ENCODE data around the gene FOXD4L1. TPM values are rescaled to one million over a fixed set of nuclear protein-coding genes. Genes with fewer than 3 reads are reported as not detected.
"Not testable (repeated sequence)": the region's sequence is repeated elsewhere in the genome, so short reads cannot be mapped to it uniquely, and the experiment has no call there.

Gene FOXD4L1
- total RNA-seq (under 1 TPM; 0.16 to 0.27 TPM), polyA plus RNA-seq (under 1 TPM in 1 of 2 donors, not detected in 1; 0.10 TPM)
- long read RNA-seq, donor 1, result 0 reads
- long read RNA-seq, donor 2, result 0 reads

- not testable (repeated sequence) for H3K27ac ChIP-seq (ENCODE audit: low read depth in 1 of 2, low read length in 2 of 2); H3K9me3 ChIP-seq (ENCODE audit: control insufficient read depth, low read length)
These were observed at the start of gene FOXD4L1 for GRCh38 chr2:113498365-113498764. FOXD4L1 (plus strand) TSS chr2:113498665; CDS start chr2:113499257, 592 bp downstream.

GRCh38 chr2:113465770-113466169 lies 32.7 kb upstream of the FOXD4L1 start:
- H3K4me1 ChIP-seq (ENCODE audit: control insufficient read depth in 1 of 2, insufficient read depth in 2 of 2, low read length in 2 of 2); DNase-seq; intact Hi-C loops (cut with DNase I); H3K27me3 ChIP-seq (ENCODE audit: control insufficient read depth in 1 of 2, insufficient read depth in 2 of 2, low read length in 1 of 2); H3K27ac ChIP-seq (ENCODE audit: low read depth in 1 of 2, low read length in 2 of 2); ATAC-seq (ENCODE audit: low FRiP score); H3K4me3 ChIP-seq (ENCODE audit: low read length in 2 of 2); H3K36me3 ChIP-seq (ENCODE audit: control insufficient read depth in 1 of 2, insufficient read depth in 2 of 2, low read length in 1 of 2); H3K9me3 ChIP-seq (ENCODE audit: control insufficient read depth, low read length): not testable (repeated sequence)

More at GRCh38 chr2:113498365-113498764, at the start of gene FOXD4L1:
- intact Hi-C loops (cut with DNase I); H3K36me3 ChIP-seq (ENCODE audit: control insufficient read depth in 1 of 2, insufficient read depth in 2 of 2, low read length in 1 of 2); H3K27me3 ChIP-seq (ENCODE audit: control insufficient read depth in 1 of 2, insufficient read depth in 2 of 2, low read length in 1 of 2); ATAC-seq (ENCODE audit: low FRiP score); DNase-seq; H3K4me3 ChIP-seq (ENCODE audit: low read length in 2 of 2); H3K4me1 ChIP-seq (ENCODE audit: control insufficient read depth in 1 of 2, insufficient read depth in 2 of 2, low read length in 2 of 2): not testable (repeated sequence)
- WGBS, 2 donors, result 89 to 93% methylated on average over 2 to 3 of the region's 4 CpGs

GRCh38 chr2:113476688-113477368 lies 21.6 kb upstream of the FOXD4L1 start:
- H3K36me3 ChIP-seq (ENCODE audit: control insufficient read depth in 1 of 2, insufficient read depth in 2 of 2, low read length in 1 of 2); H3K27ac ChIP-seq (ENCODE audit: low read depth in 1 of 2, low read length in 2 of 2); H3K4me3 ChIP-seq (ENCODE audit: low read length in 2 of 2); H3K27me3 ChIP-seq (ENCODE audit: control insufficient read depth in 1 of 2, insufficient read depth in 2 of 2, low read length in 1 of 2); H3K4me1 ChIP-seq (ENCODE audit: control insufficient read depth in 1 of 2, insufficient read depth in 2 of 2, low read length in 2 of 2); intact Hi-C loops (cut with DNase I); H3K9me3 ChIP-seq (ENCODE audit: control insufficient read depth, low read length); ATAC-seq (ENCODE audit: low FRiP score); DNase-seq: not testable (repeated sequence)
- WGBS, 2 donors, result 95 to 97% methylated on average over 15 to 18 of the region's 24 CpGs

- H3K9me3 ChIP-seq (ENCODE audit: control insufficient read depth, low read length); H3K27ac ChIP-seq (ENCODE audit: low read depth in 1 of 2, low read length in 2 of 2); H3K36me3 ChIP-seq (ENCODE audit: control insufficient read depth in 1 of 2, insufficient read depth in 2 of 2, low read length in 1 of 2); H3K4me3 ChIP-seq (ENCODE audit: low read length in 2 of 2); H3K4me1 ChIP-seq (ENCODE audit: control insufficient read depth in 1 of 2, insufficient read depth in 2 of 2, low read length in 2 of 2); ATAC-seq (ENCODE audit: low FRiP score); intact Hi-C loops (cut with DNase I); DNase-seq; H3K27me3 ChIP-seq (ENCODE audit: control insufficient read depth in 1 of 2, insufficient read depth in 2 of 2, low read length in 1 of 2): not testable (repeated sequence)
- WGBS, 2 donors, result 96 to 97% methylated on average over 13 of the region's 13 CpGs
These were observed 1.9 kb upstream of the FOXD4L1 start for GRCh38 chr2:113496527-113496926.

- DNase-seq; H3K27me3 ChIP-seq (ENCODE audit: control insufficient read depth in 1 of 2, insufficient read depth in 2 of 2, low read length in 1 of 2); H3K27ac ChIP-seq (ENCODE audit: low read depth in 1 of 2, low read length in 2 of 2); H3K4me3 ChIP-seq (ENCODE audit: low read length in 2 of 2); H3K9me3 ChIP-seq (ENCODE audit: control insufficient read depth, low read length); ATAC-seq (ENCODE audit: low FRiP score); H3K36me3 ChIP-seq (ENCODE audit: control insufficient read depth in 1 of 2, insufficient read depth in 2 of 2, low read length in 1 of 2); intact Hi-C loops (cut with DNase I); H3K4me1 ChIP-seq (ENCODE audit: control insufficient read depth in 1 of 2, insufficient read depth in 2 of 2, low read length in 2 of 2): not testable (repeated sequence)
- WGBS, 2 donors, result 16 to 19% methylated on average over 35 to 62 of the region's 62 CpGs
These were observed 787 bp downstream of the FOXD4L1 start for GRCh38 chr2:113499019-113499885.

- H3K36me3 ChIP-seq (ENCODE audit: control insufficient read depth in 1 of 2, insufficient read depth in 2 of 2, low read length in 1 of 2); H3K27ac ChIP-seq (ENCODE audit: low read depth in 1 of 2, low read length in 2 of 2); DNase-seq; intact Hi-C loops (cut with DNase I); H3K4me3 ChIP-seq (ENCODE audit: low read length in 2 of 2); H3K4me1 ChIP-seq (ENCODE audit: control insufficient read depth in 1 of 2, insufficient read depth in 2 of 2, low read length in 2 of 2); H3K27me3 ChIP-seq (ENCODE audit: control insufficient read depth in 1 of 2, insufficient read depth in 2 of 2, low read length in 1 of 2); ATAC-seq (ENCODE audit: low FRiP score); H3K9me3 ChIP-seq (ENCODE audit: control insufficient read depth, low read length): not testable (repeated sequence)
- 12% methylated on average over 33 to 54 of the region's 56 CpGs for WGBS, 2 donors
These were observed 1.6 kb downstream of the FOXD4L1 start for GRCh38 chr2:113499886-113500722.

GRCh38 chr2:113500723-113501038 lies 2.2 kb downstream of the FOXD4L1 start:
- H3K4me3 ChIP-seq (ENCODE audit: low read length in 2 of 2); H3K27me3 ChIP-seq (ENCODE audit: control insufficient read depth in 1 of 2, insufficient read depth in 2 of 2, low read length in 1 of 2); H3K36me3 ChIP-seq (ENCODE audit: control insufficient read depth in 1 of 2, insufficient read depth in 2 of 2, low read length in 1 of 2); H3K4me1 ChIP-seq (ENCODE audit: control insufficient read depth in 1 of 2, insufficient read depth in 2 of 2, low read length in 2 of 2); H3K27ac ChIP-seq (ENCODE audit: low read depth in 1 of 2, low read length in 2 of 2); DNase-seq; H3K9me3 ChIP-seq (ENCODE audit: control insufficient read depth, low read length); intact Hi-C loops (cut with DNase I); ATAC-seq (ENCODE audit: low FRiP score): not testable (repeated sequence)
- WGBS, 2 donors, result 35 to 41% methylated on average over 8 of the region's 8 CpGs

- H3K27ac ChIP-seq (ENCODE audit: low read depth in 1 of 2, low read length in 2 of 2); H3K9me3 ChIP-seq (ENCODE audit: control insufficient read depth, low read length); H3K4me1 ChIP-seq (ENCODE audit: control insufficient read depth in 1 of 2, insufficient read depth in 2 of 2, low read length in 2 of 2); H3K36me3 ChIP-seq (ENCODE audit: control insufficient read depth in 1 of 2, insufficient read depth in 2 of 2, low read length in 1 of 2); ATAC-seq (ENCODE audit: low FRiP score); intact Hi-C loops (cut with DNase I); H3K27me3 ChIP-seq (ENCODE audit: control insufficient read depth in 1 of 2, insufficient read depth in 2 of 2, low read length in 1 of 2): not testable (repeated sequence)
- H3K4me3 ChIP-seq (ENCODE audit: low read length in 2 of 2), result peak overlapping the region in 1 of 2 donors; percentile 25
- DNase-seq, result peak in 1 of 2 donors; percentile 72
- 4 to 6% methylated on average over 66 to 73 of the region's 73 CpGs for WGBS, 2 donors
These were observed 4.0 kb downstream of the FOXD4L1 start for GRCh38 chr2:113502216-113503093.
